ENCODE measurements around the gene CDKN2B-AS1.

DNA sequence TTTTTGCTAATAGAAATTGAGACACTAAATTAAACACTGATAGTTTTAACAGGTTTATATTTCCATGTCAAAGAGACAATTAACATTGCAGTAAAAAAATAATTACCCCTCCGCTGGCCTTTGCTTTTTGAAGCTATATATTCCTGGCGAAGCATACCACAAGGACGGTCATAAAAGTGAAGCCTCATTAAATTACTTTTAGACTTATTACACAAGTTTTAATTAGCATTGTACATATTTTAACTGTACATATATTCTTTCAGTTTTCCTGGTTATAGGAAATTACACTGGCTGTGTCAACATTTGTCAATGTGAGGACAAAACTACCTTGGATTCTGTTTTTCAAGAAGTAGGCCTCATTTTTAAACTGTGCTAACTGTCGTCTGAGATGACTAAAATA lies 1.6 kb upstream of the CDKN2B-AS1 start:
- TF ChIP-seq CTCF (IDR thresholded peaks at IDR 0.05) (no peak), POLR2A (IDR thresholded peaks at IDR 0.05) (no peak)

All from Peyer's patch (tissue), 4 donors.